Measurements from ENCODE around the gene WDR31.

GRCh38 chr9:113311961-113312360, 28.1 kb downstream of the WDR31 start:
- TF ChIP-seq POLR2AphosphoS5 (IDR thresholded peaks at IDR 0.05; ENCODE audit: insufficient read depth in 1 of 2, low read depth in 1 of 2): no peak
- TF ChIP-seq CTCF (IDR thresholded peaks at IDR 0.05): no peak
- no peak for TF ChIP-seq POLR2A (IDR thresholded peaks at IDR 0.05)

Measured in vagina (tissue), 2 donors.